ENCODE data around the gene RPL21.

DNA sequence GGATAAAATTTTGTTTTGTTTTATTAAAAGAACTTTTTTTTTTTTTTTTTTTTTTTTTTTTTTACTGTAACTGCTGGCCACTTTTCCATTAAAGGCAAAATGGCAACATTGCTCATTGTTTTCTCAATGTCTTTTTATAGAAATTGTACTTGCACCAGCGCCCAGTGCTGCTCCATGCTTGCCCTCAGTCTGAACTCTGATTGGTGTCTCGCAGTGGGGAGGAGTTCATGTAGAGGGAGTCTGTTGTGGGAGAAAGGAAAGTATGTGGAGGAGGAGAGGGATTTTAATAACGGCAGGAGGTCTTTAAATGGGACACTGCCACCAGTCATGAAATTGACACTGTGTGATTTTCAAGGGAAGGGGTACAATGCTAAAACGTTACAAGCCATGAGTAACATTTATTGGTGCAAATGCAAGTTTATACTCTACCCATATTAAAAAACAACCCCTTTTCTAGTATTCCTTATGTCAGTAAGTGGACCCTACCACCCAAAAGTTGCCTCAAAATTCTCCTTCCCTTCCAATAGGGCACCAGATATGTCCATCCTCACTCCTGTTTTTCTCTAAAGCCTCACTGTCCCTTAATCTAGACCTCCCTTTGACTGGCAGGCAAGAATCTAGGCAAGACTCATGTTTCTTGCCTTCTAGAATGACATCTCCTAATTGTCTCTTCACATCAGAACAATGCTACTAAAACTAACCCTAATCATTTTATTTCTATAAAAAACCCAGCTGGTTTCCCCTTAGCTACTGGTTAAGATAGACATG, 22.5 kb downstream of the RPL21 start:
- TF ChIP-seq, protein P1, sequence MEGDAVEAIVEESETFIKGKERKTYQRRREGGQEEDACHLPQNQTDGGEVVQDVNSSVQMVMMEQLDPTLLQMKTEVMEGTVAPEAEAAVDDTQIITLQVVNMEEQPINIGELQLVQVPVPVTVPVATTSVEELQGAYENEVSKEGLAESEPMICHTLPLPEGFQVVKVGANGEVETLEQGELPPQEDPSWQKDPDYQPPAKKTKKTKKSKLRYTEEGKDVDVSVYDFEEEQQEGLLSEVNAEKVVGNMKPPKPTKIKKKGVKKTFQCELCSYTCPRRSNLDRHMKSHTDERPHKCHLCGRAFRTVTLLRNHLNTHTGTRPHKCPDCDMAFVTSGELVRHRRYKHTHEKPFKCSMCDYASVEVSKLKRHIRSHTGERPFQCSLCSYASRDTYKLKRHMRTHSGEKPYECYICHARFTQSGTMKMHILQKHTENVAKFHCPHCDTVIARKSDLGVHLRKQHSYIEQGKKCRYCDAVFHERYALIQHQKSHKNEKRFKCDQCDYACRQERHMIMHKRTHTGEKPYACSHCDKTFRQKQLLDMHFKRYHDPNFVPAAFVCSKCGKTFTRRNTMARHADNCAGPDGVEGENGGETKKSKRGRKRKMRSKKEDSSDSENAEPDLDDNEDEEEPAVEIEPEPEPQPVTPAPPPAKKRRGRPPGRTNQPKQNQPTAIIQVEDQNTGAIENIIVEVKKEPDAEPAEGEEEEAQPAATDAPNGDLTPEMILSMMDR (conservative IDR thresholded peaks at IDR 0.05) = no peak
- TF ChIP-seq EZH2 (IDR thresholded peaks at IDR 0.05; ENCODE audit: low read depth) = no peak
